Common myeloid progenitor, CD34-positive (primary cell): ENCODE data around the gene MT3.
"Not testable (repeated sequence)": the region's sequence is repeated elsewhere in the genome, so short reads cannot be mapped to it uniquely, and the experiment has no call there.

Experiments used
- CTCF ChIA-PET: fragments of 350-600 bp; sonication (Branson Sonifier 250); formaldehyde crosslinking; loops from one replicate; lab custom pipeline; 2021; ENCODE audit warnings: antibody characterized with exemption; lab: Charles Lee
- POLR2A ChIA-PET: fragments of 350-600 bp; sonication (Branson Sonifier 250); formaldehyde crosslinking; loops from one replicate; lab custom pipeline; 2021; ENCODE audit warnings: antibody characterized with exemption; lab: Charles Lee
- DNase-seq, 3 donors: peaks; one replicate each; pipeline versions ENCODE4 v3.0.0 to v3.0.0-alpha.2; 2013
- H3K27ac ChIP-seq, 2 experiments: 1 replicate in 1 of 2; 2 replicates in 1 of 2; pipeline ENCODE4 v1.7.0; 2013; ENCODE audit warnings: inconsistent platforms in 2 of 2, low read length in 2 of 2, mild to moderate bottlenecking in 2 of 2, low read depth in 1 of 2, moderate library complexity in 1 of 2; ENCODE audit not compliant: severe bottlenecking in 2 of 2, insufficient read depth in 1 of 2, poor library complexity in 1 of 2
- H3K27me3 ChIP-seq, 5 experiments: replicated peaks in 2 of 5; 1 replicate in 3 of 5; 2 replicates in 2 of 5; pipeline versions ENCODE4 v1.6.1 to v1.7.0; 2013; ENCODE audit warnings: low read length in 4 of 5, mild to moderate bottlenecking in 2 of 5, moderate library complexity in 2 of 5, inconsistent platforms in 1 of 5; ENCODE audit not compliant: insufficient read depth in 5 of 5, control insufficient read depth in 4 of 5
- H3K36me3 ChIP-seq, 4 experiments: 1 replicate in 2 of 4; 2 replicates in 2 of 4; pipeline versions ENCODE4 v1.6.1 to v1.7.0; 2013; ENCODE audit warnings: low read length in 3 of 4, control low read depth in 1 of 4, mild to moderate bottlenecking in 1 of 4; ENCODE audit not compliant: control insufficient read depth in 4 of 4, insufficient read depth in 4 of 4
- H3K4me1 ChIP-seq, 4 experiments: 1 replicate in 3 of 4; 2 replicates in 1 of 4; pipeline versions ENCODE4 v1.6.1 to v1.7.1; 2013; ENCODE audit warnings: low read length in 3 of 4, mild to moderate bottlenecking in 3 of 4, control low read depth in 1 of 4, inconsistent platforms in 1 of 4, moderate library complexity in 1 of 4; ENCODE audit not compliant: control insufficient read depth in 4 of 4, insufficient read depth in 4 of 4; ENCODE audit errors: control extremely low read depth in 1 of 4
- H3K4me3 ChIP-seq, 7 experiments: 1 replicate in 4 of 7; 2 replicates in 3 of 7; pipeline versions ENCODE4 v1.5.1 to v1.7.0; 2013; ENCODE audit warnings: mild to moderate bottlenecking in 7 of 7, low read length in 6 of 7, moderate library complexity in 6 of 7, inconsistent platforms in 2 of 7, low read depth in 2 of 7, control low read depth in 1 of 7; ENCODE audit not compliant: insufficient read depth in 4 of 7, control insufficient read depth in 1 of 7; ENCODE audit errors: extremely low read depth in 1 of 7
- H3K9me3 ChIP-seq, 5 experiments: 1 replicate in 4 of 5; 2 replicates in 1 of 5; pipeline versions ENCODE4 v1.6.1 to v1.7.1; 2013; ENCODE audit warnings: low read length in 4 of 5, mild to moderate bottlenecking in 2 of 5, inconsistent platforms in 1 of 5, low read depth in 1 of 5, moderate library complexity in 1 of 5; ENCODE audit not compliant: control insufficient read depth in 4 of 5, insufficient read depth in 2 of 5; ENCODE audit errors: control extremely low read depth in 1 of 5
- WGBS: methylation state at CpG from one replicate; pipeline ENCODE4 v1.1.5; 2013; ENCODE audit not compliant: insufficient coverage; 5-methylcytosine and 5-hydroxymethylcytosine counted together

Gene MT3

GRCh38 chr16:56620339-56620897, 31.1 kb downstream of the MT3 start:
- ChIA-PET CTCF (interaction anchor here (0.8 to 1.6 kb wide), 4 partner anchors 8 to 19 kb away, joined by 3 to 4 read pairs (median 4); no protein-coding TSS in a partner anchor), POLR2A (no interaction called here)
- Histone ChIP-seq H3K36me3 (no peaks in the 10 kb centered on the region), H3K27ac (no peak overlapping the region), H3K27me3 (peaks cover 2 to 57% (median 34%) of the 10 kb centered on the region in 5 experiments), H3K9me3 (no peaks in the 10 kb centered on the region), H3K4me1 (peaks cover 0 to 18% (median 12%) of the 10 kb centered on the region in 4 experiments), H3K4me3 (no peak overlapping the region)
- 100% methylated on average over 4 of the region's 8 CpGs for WGBS
- no peak for DNase-seq

DNA sequence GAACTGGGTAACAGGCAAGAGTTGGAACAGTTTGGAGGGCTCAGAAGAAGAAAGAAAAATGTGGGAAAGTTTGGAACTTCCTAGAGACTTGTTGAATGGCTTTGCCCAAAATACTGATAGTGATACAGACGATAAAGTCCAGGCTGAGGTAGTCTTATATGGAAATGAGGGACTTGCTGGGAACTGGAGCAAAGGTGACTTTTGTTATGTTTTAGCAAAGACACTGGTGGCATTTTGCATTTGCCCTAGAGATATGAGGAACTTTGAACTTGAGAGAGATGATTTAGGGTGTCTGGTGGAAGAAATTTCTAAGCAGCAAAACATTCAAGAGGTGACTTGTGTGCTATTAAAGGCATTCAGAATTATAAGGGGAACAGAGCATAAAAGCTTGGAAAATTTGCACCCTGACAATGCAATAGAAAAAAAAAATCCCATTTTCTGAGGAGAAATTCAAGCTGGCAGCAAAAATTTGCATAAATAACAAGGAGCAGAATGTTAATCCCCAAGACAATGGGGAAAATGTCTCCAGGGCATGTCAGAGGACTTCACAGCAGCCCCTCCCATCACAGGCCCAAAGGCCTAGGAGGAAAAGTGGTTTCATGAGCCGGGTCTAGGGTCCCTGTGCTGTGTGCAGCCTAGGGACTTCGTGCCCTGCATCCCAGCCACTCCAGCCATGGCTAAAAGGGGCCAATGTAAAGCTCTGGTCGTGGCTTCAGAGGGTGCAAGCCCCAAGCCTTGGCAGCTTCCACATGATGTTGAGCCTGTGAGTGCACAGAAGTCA, 32.5 kb downstream of the MT3 start:
- CTCF ChIA-PET, result interaction anchor here (1.2 to 1.6 kb wide), 2 partner anchors 10 to 14 kb away, joined by 3 to 4 read pairs; no protein-coding TSS in a partner anchor
- peaks cover 0 to 24% (median 16%) of the 10 kb centered on the region in 4 experiments for H3K4me1 ChIP-seq
- DNase-seq, H3K27ac ChIP-seq, H3K36me3 ChIP-seq, POLR2A ChIA-PET, H3K4me3 ChIP-seq, H3K9me3 ChIP-seq: not testable (repeated sequence)
- 98% methylated on average over 4 of the region's 4 CpGs for WGBS
- H3K27me3 ChIP-seq, result peaks cover 0 to 64% (median 37%) of the 10 kb centered on the region in 5 experiments

DNA sequence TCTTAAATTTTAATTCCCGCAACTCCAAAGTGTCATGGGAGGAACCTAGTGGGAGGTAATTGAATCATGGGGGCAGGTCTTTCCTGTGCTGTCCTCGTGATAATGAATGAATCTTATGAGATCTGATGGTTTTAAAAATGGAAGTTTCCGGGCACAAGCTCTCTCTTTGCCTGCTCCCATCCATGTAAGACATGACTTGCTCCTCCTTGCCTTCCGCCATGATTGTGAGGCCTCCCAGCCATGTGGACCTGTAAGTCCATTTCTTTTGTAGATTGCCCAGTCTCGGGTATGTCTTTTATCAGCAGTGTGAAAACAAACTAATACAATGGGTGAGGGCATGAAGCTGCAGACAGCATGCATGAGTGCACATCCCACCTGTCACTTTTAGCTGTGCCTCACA, 33.9 kb downstream of the MT3 start:
- H3K27me3 ChIP-seq, result peaks cover 0 to 60% (median 29%) of the 10 kb centered on the region in 5 experiments
- WGBS, result 100% methylated on average over 2 of the region's 5 CpGs
- CTCF ChIA-PET, result interaction anchor here (1.1 to 2.0 kb wide), 4 partner anchors 10 to 19 kb away, joined by 3 to 7 read pairs (median 5); no protein-coding TSS in a partner anchor
- H3K4me1 ChIP-seq, result peaks cover 0 to 15% (median 7%) of the 10 kb centered on the region in 4 experiments
- POLR2A ChIA-PET, H3K36me3 ChIP-seq, H3K27ac ChIP-seq, DNase-seq, H3K9me3 ChIP-seq, H3K4me3 ChIP-seq: not testable (repeated sequence)

DNA sequence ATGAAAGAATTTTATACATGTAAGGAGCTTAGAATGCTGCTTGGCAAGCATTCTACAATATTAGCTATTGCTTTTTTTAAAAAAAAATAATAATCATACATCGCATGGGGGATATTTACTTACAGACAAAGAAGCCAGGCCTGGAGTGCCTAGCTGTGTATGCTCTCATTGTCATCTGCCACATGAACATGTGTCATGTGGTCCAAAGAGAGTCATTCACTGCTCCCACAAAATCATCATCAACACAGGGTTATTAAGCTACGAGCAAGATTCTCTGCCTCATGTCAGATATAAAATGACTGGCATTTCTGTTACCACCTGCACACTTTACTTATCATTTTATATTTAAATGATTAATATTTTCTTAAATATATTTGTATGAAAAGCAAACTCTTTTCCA, 34.3 kb downstream of the MT3 start:
- POLR2A ChIA-PET, result interaction anchor here (0.7 kb wide), 1 partner anchor 1900 kb away, joined by 3 read pairs; no protein-coding TSS in a partner anchor
- no CpG with 5 or more reads among the region's 2 CpGs for WGBS

DNA sequence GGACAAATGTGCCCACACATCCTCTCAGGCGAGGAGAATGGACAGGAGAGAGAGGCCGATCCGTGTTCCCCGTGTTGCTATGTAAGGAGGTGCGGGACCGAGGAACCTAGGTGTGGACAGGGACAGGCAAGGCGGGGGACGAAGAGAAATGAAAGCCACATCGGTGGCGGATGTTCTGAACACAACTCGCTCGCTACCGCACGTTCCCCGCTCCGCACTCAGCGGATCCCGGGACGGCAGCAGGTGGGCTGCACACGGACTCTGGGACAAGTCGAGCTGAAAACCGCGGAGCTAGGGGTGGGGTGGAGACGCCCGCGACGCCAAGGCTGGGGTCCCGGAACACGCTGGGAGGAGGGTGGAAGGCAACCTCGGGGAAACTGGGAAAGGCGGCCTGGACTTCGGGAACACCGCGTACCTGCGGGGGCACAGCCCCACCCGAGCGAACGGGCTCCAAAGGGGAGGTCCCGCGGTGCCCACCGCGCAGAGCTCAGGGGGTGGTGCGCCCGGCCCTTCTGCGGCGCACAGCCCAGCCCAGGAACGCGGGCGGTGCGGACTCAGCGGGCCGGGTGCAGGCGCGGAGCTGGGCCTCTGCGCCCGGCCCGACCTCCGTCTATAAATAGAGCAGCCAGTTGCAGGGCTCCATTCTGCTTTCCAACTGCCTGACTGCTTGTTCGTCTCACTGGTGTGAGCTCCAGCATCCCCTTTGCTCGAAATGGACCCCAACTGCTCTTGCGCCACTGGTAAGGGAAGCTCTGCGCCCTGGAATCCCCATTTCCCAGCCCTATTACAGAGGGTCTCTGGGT, 36.0 kb downstream of the MT3 start, which contains the start of gene MT1E:
TSS of gene MT1E (plus strand) at position 642 of the 803 bp plus-strand sequence. CDS start at position 713, 71 bp downstream.
- 4% methylated on average over 60 of the region's 62 CpGs for WGBS
- POLR2A ChIA-PET, result interaction anchor here (0.6 kb wide), 1 partner anchor 10 kb away, joined by 4 read pairs; no protein-coding TSS in a partner anchor
- Histone ChIP-seq H3K27me3 (peaks cover 5 to 63% (median 29%) of the 10 kb centered on the region in 5 experiments), H3K36me3 (no peaks in the 10 kb centered on the region), H3K9me3 (no peaks in the 10 kb centered on the region), H3K4me3 (peak within 1 kb of the TSS in 6 of 7 experiments; percentile 25 to 69 (median 54)), H3K4me1 (peaks cover 0 to 15% (median 7%) of the 10 kb centered on the region in 4 experiments), H3K27ac (no peak within 1 kb of the TSS)
- CTCF ChIA-PET, result interaction anchor here (0.7 to 0.9 kb wide), 2 partner anchors 18 to 42 kb away, joined by 3 read pairs; no protein-coding TSS in a partner anchor
- DNase-seq, result peak; percentile 43 to 77 (median 69)

More for the DNA sequence above, 34.3 kb downstream of the MT3 start:
- Histone ChIP-seq H3K4me3 (no peak overlapping the region), H3K9me3 (no peaks in the 10 kb centered on the region), H3K4me1 (peaks cover 0 to 15% (median 7%) of the 10 kb centered on the region in 4 experiments), H3K27ac (no peak overlapping the region), H3K27me3 (peaks cover 0 to 59% (median 26%) of the 10 kb centered on the region in 5 experiments), H3K36me3 (no peaks in the 10 kb centered on the region)
- no peak for DNase-seq
- CTCF ChIA-PET, result interaction anchor here (0.9 to 2.0 kb wide), 6 partner anchors 10 to 23 kb away, joined by 3 to 7 read pairs (median 4); no protein-coding TSS in a partner anchor

GRCh38 chr16:56625943-56626654, 36.8 kb downstream of the MT3 start:
- H3K4me1 ChIP-seq, result peaks cover 0 to 15% (median 7%) of the 10 kb centered on the region in 4 experiments
- H3K27ac ChIP-seq, result no peak overlapping the region
- no peak for DNase-seq
- POLR2A ChIA-PET, result interaction anchor here (0.6 kb wide), 1 partner anchor 11 kb away, joined by 4 read pairs; no protein-coding TSS in a partner anchor
- no peaks in the 10 kb centered on the region for H3K36me3 ChIP-seq
- WGBS, result 11% methylated on average over 10 of the region's 16 CpGs
- H3K27me3 ChIP-seq, result peaks cover 5 to 71% (median 36%) of the 10 kb centered on the region in 5 experiments
- CTCF ChIA-PET, result interaction anchor here (0.7 to 0.9 kb wide), 3 partner anchors 18 to 1099 kb away, joined by 3 read pairs; no protein-coding TSS in a partner anchor
- no peaks in the 10 kb centered on the region for H3K9me3 ChIP-seq
- H3K4me3 ChIP-seq, result peak overlapping the region in 5 of 7 experiments; percentile 25 to 69 (median 64)
